ENCODE data around the gene RPA3. TPM values are rescaled to one million over a fixed set of nuclear protein-coding genes. Genes with fewer than 3 reads are reported as not detected.
A peak's percentile ranks its signal among the peaks of the same experiment; 100 is the strongest.

Gene RPA3
- total and polyA plus RNA-seq, 9 of the 15 experiments (the other 6 are each of a cell fraction or from before 2014, with no cell fraction given), result 68.5 to 265 (median 125) TPM

DNA sequence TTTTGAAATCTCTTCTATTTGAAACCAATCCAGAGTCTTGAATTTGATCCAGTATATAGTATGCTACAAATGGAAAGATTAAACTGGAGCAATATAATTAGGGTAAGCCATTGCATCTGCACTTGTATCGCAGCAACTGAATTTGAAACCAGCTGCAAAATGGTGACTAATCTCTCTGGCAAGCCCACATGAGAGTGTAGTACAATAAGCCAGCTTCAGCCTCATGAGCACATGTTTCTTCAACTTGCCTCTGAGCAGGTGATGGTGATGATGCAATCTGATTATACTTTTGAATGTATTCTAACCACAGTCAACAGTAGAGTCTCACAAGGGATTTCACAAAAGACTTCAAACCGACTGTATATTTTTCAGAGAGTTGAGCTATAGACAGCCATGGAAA lies 829 bp upstream of the RPA3 start (continued):
- TF ChIP-seq, protein P1, sequence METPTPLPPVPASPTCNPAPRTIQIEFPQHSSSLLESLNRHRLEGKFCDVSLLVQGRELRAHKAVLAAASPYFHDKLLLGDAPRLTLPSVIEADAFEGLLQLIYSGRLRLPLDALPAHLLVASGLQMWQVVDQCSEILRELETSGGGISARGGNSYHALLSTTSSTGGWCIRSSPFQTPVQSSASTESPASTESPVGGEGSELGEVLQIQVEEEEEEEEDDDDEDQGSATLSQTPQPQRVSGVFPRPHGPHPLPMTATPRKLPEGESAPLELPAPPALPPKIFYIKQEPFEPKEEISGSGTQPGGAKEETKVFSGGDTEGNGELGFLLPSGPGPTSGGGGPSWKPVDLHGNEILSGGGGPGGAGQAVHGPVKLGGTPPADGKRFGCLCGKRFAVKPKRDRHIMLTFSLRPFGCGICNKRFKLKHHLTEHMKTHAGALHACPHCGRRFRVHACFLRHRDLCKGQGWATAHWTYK (CRISPR knock-in tag; IDR thresholded peaks at IDR 0.05), result no peak
- TF ChIP-seq NR2C2 (CRISPR knock-in tag; IDR thresholded peaks at IDR 0.05) (no peak), NR2C2 (tag; IDR thresholded peaks at IDR 0.05) (peak; percentile 25; the same call in 1 of the 2 replicates), ERF (CRISPR knock-in tag; IDR thresholded peaks at IDR 0.05) (no peak), MYC (IDR thresholded peaks at IDR 0.05; ENCODE audit: low read depth, low read length) (peak; percentile 89), MYC (CRISPR knock-in tag; IDR thresholded peaks at IDR 0.05; ENCODE audit: borderline replicate concordance, low read depth) (no peak), SMAD1 (IDR thresholded peaks at IDR 0.05; ENCODE audit: low read depth, low read length, partially characterized antibody) (no peak), C11orf30 (IDR thresholded peaks at IDR 0.05; ENCODE audit: low read depth) (no peak), JUND (IDR thresholded peaks at IDR 0.05; ENCODE audit: borderline replicate concordance, low read depth, low read length) (peak; percentile 54; the same call in 1 of the 2 replicates), JUND (tag; IDR thresholded peaks at IDR 0.05; ENCODE audit: borderline replicate concordance, low read depth, low read length) (peak; percentile 62; the same call in 2 of the 3 replicates), YY1 (IDR thresholded peaks at IDR 0.05; ENCODE audit: borderline replicate concordance in 1 of 3, control insufficient read depth in 1 of 3, extremely low read depth in 1 of 3, insufficient read depth in 3 of 3, insufficient read length in 1 of 3, insufficient replicate concordance in 2 of 3, low read depth in 1 of 3, low read length in 2 of 3) (peak in 1 of 3 experiments; percentile 8), L3MBTL2 (IDR thresholded peaks at IDR 0.05) (peak; percentile 86), HDAC6 (IDR thresholded peaks at IDR 0.05; ENCODE audit: low read depth, low read length) (no peak)
- TF ChIP-seq, protein P2, sequence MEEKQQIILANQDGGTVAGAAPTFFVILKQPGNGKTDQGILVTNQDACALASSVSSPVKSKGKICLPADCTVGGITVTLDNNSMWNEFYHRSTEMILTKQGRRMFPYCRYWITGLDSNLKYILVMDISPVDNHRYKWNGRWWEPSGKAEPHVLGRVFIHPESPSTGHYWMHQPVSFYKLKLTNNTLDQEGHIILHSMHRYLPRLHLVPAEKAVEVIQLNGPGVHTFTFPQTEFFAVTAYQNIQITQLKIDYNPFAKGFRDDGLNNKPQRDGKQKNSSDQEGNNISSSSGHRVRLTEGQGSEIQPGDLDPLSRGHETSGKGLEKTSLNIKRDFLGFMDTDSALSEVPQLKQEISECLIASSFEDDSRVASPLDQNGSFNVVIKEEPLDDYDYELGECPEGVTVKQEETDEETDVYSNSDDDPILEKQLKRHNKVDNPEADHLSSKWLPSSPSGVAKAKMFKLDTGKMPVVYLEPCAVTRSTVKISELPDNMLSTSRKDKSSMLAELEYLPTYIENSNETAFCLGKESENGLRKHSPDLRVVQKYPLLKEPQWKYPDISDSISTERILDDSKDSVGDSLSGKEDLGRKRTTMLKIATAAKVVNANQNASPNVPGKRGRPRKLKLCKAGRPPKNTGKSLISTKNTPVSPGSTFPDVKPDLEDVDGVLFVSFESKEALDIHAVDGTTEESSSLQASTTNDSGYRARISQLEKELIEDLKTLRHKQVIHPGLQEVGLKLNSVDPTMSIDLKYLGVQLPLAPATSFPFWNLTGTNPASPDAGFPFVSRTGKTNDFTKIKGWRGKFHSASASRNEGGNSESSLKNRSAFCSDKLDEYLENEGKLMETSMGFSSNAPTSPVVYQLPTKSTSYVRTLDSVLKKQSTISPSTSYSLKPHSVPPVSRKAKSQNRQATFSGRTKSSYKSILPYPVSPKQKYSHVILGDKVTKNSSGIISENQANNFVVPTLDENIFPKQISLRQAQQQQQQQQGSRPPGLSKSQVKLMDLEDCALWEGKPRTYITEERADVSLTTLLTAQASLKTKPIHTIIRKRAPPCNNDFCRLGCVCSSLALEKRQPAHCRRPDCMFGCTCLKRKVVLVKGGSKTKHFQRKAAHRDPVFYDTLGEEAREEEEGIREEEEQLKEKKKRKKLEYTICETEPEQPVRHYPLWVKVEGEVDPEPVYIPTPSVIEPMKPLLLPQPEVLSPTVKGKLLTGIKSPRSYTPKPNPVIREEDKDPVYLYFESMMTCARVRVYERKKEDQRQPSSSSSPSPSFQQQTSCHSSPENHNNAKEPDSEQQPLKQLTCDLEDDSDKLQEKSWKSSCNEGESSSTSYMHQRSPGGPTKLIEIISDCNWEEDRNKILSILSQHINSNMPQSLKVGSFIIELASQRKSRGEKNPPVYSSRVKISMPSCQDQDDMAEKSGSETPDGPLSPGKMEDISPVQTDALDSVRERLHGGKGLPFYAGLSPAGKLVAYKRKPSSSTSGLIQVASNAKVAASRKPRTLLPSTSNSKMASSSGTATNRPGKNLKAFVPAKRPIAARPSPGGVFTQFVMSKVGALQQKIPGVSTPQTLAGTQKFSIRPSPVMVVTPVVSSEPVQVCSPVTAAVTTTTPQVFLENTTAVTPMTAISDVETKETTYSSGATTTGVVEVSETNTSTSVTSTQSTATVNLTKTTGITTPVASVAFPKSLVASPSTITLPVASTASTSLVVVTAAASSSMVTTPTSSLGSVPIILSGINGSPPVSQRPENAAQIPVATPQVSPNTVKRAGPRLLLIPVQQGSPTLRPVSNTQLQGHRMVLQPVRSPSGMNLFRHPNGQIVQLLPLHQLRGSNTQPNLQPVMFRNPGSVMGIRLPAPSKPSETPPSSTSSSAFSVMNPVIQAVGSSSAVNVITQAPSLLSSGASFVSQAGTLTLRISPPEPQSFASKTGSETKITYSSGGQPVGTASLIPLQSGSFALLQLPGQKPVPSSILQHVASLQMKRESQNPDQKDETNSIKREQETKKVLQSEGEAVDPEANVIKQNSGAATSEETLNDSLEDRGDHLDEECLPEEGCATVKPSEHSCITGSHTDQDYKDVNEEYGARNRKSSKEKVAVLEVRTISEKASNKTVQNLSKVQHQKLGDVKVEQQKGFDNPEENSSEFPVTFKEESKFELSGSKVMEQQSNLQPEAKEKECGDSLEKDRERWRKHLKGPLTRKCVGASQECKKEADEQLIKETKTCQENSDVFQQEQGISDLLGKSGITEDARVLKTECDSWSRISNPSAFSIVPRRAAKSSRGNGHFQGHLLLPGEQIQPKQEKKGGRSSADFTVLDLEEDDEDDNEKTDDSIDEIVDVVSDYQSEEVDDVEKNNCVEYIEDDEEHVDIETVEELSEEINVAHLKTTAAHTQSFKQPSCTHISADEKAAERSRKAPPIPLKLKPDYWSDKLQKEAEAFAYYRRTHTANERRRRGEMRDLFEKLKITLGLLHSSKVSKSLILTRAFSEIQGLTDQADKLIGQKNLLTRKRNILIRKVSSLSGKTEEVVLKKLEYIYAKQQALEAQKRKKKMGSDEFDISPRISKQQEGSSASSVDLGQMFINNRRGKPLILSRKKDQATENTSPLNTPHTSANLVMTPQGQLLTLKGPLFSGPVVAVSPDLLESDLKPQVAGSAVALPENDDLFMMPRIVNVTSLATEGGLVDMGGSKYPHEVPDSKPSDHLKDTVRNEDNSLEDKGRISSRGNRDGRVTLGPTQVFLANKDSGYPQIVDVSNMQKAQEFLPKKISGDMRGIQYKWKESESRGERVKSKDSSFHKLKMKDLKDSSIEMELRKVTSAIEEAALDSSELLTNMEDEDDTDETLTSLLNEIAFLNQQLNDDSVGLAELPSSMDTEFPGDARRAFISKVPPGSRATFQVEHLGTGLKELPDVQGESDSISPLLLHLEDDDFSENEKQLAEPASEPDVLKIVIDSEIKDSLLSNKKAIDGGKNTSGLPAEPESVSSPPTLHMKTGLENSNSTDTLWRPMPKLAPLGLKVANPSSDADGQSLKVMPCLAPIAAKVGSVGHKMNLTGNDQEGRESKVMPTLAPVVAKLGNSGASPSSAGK (IDR thresholded peaks at IDR 0.05), result peak; percentile 76
- TF ChIP-seq, protein P3, sequence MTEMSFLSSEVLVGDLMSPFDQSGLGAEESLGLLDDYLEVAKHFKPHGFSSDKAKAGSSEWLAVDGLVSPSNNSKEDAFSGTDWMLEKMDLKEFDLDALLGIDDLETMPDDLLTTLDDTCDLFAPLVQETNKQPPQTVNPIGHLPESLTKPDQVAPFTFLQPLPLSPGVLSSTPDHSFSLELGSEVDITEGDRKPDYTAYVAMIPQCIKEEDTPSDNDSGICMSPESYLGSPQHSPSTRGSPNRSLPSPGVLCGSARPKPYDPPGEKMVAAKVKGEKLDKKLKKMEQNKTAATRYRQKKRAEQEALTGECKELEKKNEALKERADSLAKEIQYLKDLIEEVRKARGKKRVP (CRISPR knock-in tag; IDR thresholded peaks at IDR 0.05), result peak; percentile 63; the same call in 1 of the 2 replicates
